Neural cell (in vitro differentiated cells): ENCODE data around the gene NPM1. TPM values are rescaled to one million over a fixed set of nuclear protein-coding genes. Genes with fewer than 3 reads are reported as not detected.

Source experiments
- H2AFZ ChIP-seq: fragments of 200-600, 300-800 bp; sonication (generic), shearing (Covaris generic); 2 replicates; pipeline ENCODE4 v1.6.0; 2014; ENCODE audit warnings: low read depth, mild to moderate bottlenecking, antibody characterized with exemption, low read length, moderate library complexity
- H3F3A ChIP-seq: fragments of 200-600 bp; shearing (Covaris generic); 2 replicates; pipeline ENCODE4 v1.6.1; 2016; ENCODE audit warnings: mild to moderate bottlenecking, moderate library complexity, mixed read lengths, antibody characterized with exemption, low read length; ENCODE audit not compliant: insufficient read depth, poor library complexity, severe bottlenecking
- H3K27ac ChIP-seq: fragments of 200-600, 300-800 bp; sonication (generic), shearing (Covaris generic); 2 replicates; pipeline ENCODE4 v1.5.1; 2014; ENCODE audit warnings: mild to moderate bottlenecking, low read length, moderate library complexity
- H3K27me3 ChIP-seq: fragments of 300-800, 200-600 bp; sonication (generic), shearing (Covaris generic); 2 replicates; pipeline ENCODE4 v1.6.0; 2014; ENCODE audit warnings: mild to moderate bottlenecking, low read depth, low read length, moderate library complexity; ENCODE audit not compliant: insufficient read depth
- H3K36me3 ChIP-seq: fragments of 300-800, 200-600 bp; sonication (generic), shearing (Covaris generic); 2 replicates; pipeline ENCODE4 v1.5.1; 2014; ENCODE audit warnings: mild to moderate bottlenecking, antibody characterized with exemption, low read length, moderate library complexity; ENCODE audit not compliant: insufficient read depth
- H3K4me2 ChIP-seq: fragments of 300-800, 200-600 bp; sonication (generic), shearing (Covaris generic); 2 replicates; pipeline ENCODE4 v1.6.0; 2014; ENCODE audit warnings: mild to moderate bottlenecking, low read length
- H3K4me3 ChIP-seq: fragments of 300-800, 200-600 bp; sonication (generic), shearing (Covaris generic); 2 replicates; pipeline ENCODE4 v1.5.1; 2014; ENCODE audit warnings: mild to moderate bottlenecking, low read length, moderate library complexity
- H3K79me2 ChIP-seq: fragments of 200-600 bp; shearing (Covaris generic); replicated peaks from 2 replicates; pipeline ENCODE4 v1.6.0; 2014; ENCODE audit warnings: mild to moderate bottlenecking, low read length, moderate library complexity; ENCODE audit not compliant: insufficient read depth
- H3K9ac ChIP-seq: fragments of 300-800, 200-600 bp; sonication (generic), shearing (Covaris generic); 2 replicates; pipeline ENCODE4 v1.6.1; 2016; ENCODE audit warnings: mild to moderate bottlenecking, low read length, mixed read lengths
- H3K9me2 ChIP-seq: fragments of 200-600 bp; shearing (Covaris generic); 2 replicates; pipeline ENCODE4 v1.6.1; 2016; ENCODE audit warnings: mild to moderate bottlenecking, low read length, mixed read lengths; ENCODE audit not compliant: insufficient read depth
- H3K9me3 ChIP-seq: fragments of 200-600, 300-800 bp; sonication (generic), shearing (Covaris generic); 2 replicates; pipeline ENCODE4 v1.6.1; 2016; ENCODE audit warnings: mild to moderate bottlenecking, mixed run types, low read length, moderate library complexity, mixed read lengths
- H4K20me1 ChIP-seq: fragments of 200-600 bp; shearing (Covaris generic); 2 replicates; pipeline ENCODE4 v1.6.1; 2016; ENCODE audit warnings: mild to moderate bottlenecking, mixed run types; ENCODE audit not compliant: insufficient read depth
- EP300 ChIP-seq: fragments of 450-650 bp; conservative IDR thresholded peaks from 2 replicates; pipeline ENCODE4 v1.6.1; 2014; ENCODE audit warnings: antibody characterized with exemption, mild to moderate bottlenecking, moderate library complexity; ENCODE audit not compliant: poor library complexity, severe bottlenecking
- EZH2 ChIP-seq: fragments of 200-600, 300-800 bp; shearing (Covaris generic), sonication (generic); IDR thresholded peaks from 2 replicates; pipeline ENCODE4 v1.6.1; 2014; ENCODE audit warnings: antibody characterized with exemption, low read length, borderline replicate concordance, mild to moderate bottlenecking; ENCODE audit not compliant: insufficient read depth, poor library complexity, severe bottlenecking
- MXI1 ChIP-seq: fragments of 450-650 bp; conservative IDR thresholded peaks from 2 replicates; pipeline ENCODE4 v1.6.1; 2014; ENCODE audit warnings: antibody characterized with exemption, mild to moderate bottlenecking; ENCODE audit not compliant: poor library complexity, severe bottlenecking
- POLR2AphosphoS5 ChIP-seq: IDR thresholded peaks from 2 replicates; pipeline ENCODE4 v1.6.1; 2012
- RAD21 ChIP-seq: fragments of 450-650 bp; conservative IDR thresholded peaks from 2 replicates; pipeline ENCODE4 v1.6.1; 2014; ENCODE audit warnings: antibody characterized with exemption, mild to moderate bottlenecking, moderate library complexity
- SMC3 ChIP-seq: fragments of 450-650 bp; conservative IDR thresholded peaks from 2 replicates; pipeline ENCODE4 v1.6.1; 2014; ENCODE audit warnings: antibody characterized with exemption, mild to moderate bottlenecking, moderate library complexity; ENCODE audit not compliant: poor library complexity
- TAF1 ChIP-seq: IDR thresholded peaks from 2 replicates; pipeline ENCODE4 v1.6.1; 2012; ENCODE audit warnings: low read depth
- polyA plus RNA-seq: library from polyadenylated mRNA; depleted of rRNA; stranded (reverse); fragments of >200 nt; gene quantifications from 2 replicates; pipeline ENCODE4 v1.2.3, GENCODE V29; 2014
- TF ChIP-seq, protein P1 (sequence below): IDR thresholded peaks from 2 replicates; pipeline ENCODE4 v1.6.1; 2012; ENCODE audit warnings: borderline replicate concordance
- TF ChIP-seq, protein P2 (sequence below): fragments of 450-650 bp; IDR thresholded peaks from 2 replicates; pipeline ENCODE4 v1.5.1; 2014; ENCODE audit warnings: antibody characterized with exemption, mild to moderate bottlenecking, moderate library complexity; ENCODE audit not compliant: poor library complexity, severe bottlenecking

The NPM1 gene
- polyA plus RNA-seq, 1 donor from 2014 or later: 1,141 TPM

DNA sequence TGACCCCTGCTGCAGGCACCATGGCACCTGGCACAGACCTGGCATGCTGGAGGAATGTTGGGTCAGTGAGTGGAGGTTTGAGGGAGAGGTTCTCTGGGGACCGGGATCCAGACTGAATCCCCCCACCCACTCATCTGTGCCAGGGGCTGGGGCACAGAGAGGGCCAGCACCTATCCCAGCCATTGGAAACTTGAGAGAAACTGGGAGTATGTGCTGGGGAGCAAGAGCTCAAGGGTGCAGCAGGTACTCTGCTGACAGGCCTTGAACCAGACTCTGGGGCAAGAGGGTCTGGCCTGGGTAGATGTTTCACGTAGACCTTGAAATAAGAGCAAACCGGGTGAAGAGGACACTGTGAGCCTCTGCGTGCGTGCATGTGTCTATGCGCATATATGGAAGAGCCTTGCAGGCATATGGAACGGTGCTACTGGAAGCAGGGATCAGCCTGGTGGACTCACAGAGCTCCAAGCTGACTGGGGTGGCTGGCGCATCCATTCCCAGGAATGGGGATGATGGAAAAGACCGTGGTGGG, 40.6 kb downstream of the NPM1 start:
- Histone ChIP-seq H3K4me2 (no peak overlapping the region), H3K27me3 (no peaks in the 10 kb centered on the region), H3F3A (no peaks in the 10 kb centered on the region), H3K9me2 (no peaks in the 10 kb centered on the region), H4K20me1 (no peaks in the 10 kb centered on the region), H2AFZ (no peak overlapping the region), H3K27ac (no peak overlapping the region), H3K9ac (no peak overlapping the region), H3K9me3 (no peaks in the 10 kb centered on the region), H3K79me2 (no peaks in the 10 kb centered on the region), H3K36me3 (no peaks in the 10 kb centered on the region), H3K4me3 (no peak overlapping the region)
- no peak for TF ChIP-seq TAF1
- no peak for TF ChIP-seq SMC3
- TF ChIP-seq POLR2AphosphoS5: no peak
- TF ChIP-seq MXI1: no peak
- TF ChIP-seq, protein P1, sequence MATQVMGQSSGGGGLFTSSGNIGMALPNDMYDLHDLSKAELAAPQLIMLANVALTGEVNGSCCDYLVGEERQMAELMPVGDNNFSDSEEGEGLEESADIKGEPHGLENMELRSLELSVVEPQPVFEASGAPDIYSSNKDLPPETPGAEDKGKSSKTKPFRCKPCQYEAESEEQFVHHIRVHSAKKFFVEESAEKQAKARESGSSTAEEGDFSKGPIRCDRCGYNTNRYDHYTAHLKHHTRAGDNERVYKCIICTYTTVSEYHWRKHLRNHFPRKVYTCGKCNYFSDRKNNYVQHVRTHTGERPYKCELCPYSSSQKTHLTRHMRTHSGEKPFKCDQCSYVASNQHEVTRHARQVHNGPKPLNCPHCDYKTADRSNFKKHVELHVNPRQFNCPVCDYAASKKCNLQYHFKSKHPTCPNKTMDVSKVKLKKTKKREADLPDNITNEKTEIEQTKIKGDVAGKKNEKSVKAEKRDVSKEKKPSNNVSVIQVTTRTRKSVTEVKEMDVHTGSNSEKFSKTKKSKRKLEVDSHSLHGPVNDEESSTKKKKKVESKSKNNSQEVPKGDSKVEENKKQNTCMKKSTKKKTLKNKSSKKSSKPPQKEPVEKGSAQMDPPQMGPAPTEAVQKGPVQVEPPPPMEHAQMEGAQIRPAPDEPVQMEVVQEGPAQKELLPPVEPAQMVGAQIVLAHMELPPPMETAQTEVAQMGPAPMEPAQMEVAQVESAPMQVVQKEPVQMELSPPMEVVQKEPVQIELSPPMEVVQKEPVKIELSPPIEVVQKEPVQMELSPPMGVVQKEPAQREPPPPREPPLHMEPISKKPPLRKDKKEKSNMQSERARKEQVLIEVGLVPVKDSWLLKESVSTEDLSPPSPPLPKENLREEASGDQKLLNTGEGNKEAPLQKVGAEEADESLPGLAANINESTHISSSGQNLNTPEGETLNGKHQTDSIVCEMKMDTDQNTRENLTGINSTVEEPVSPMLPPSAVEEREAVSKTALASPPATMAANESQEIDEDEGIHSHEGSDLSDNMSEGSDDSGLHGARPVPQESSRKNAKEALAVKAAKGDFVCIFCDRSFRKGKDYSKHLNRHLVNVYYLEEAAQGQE: no peak
- TF ChIP-seq, protein P2, sequence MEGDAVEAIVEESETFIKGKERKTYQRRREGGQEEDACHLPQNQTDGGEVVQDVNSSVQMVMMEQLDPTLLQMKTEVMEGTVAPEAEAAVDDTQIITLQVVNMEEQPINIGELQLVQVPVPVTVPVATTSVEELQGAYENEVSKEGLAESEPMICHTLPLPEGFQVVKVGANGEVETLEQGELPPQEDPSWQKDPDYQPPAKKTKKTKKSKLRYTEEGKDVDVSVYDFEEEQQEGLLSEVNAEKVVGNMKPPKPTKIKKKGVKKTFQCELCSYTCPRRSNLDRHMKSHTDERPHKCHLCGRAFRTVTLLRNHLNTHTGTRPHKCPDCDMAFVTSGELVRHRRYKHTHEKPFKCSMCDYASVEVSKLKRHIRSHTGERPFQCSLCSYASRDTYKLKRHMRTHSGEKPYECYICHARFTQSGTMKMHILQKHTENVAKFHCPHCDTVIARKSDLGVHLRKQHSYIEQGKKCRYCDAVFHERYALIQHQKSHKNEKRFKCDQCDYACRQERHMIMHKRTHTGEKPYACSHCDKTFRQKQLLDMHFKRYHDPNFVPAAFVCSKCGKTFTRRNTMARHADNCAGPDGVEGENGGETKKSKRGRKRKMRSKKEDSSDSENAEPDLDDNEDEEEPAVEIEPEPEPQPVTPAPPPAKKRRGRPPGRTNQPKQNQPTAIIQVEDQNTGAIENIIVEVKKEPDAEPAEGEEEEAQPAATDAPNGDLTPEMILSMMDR: no peak
- TF ChIP-seq EZH2: no peak

DNA sequence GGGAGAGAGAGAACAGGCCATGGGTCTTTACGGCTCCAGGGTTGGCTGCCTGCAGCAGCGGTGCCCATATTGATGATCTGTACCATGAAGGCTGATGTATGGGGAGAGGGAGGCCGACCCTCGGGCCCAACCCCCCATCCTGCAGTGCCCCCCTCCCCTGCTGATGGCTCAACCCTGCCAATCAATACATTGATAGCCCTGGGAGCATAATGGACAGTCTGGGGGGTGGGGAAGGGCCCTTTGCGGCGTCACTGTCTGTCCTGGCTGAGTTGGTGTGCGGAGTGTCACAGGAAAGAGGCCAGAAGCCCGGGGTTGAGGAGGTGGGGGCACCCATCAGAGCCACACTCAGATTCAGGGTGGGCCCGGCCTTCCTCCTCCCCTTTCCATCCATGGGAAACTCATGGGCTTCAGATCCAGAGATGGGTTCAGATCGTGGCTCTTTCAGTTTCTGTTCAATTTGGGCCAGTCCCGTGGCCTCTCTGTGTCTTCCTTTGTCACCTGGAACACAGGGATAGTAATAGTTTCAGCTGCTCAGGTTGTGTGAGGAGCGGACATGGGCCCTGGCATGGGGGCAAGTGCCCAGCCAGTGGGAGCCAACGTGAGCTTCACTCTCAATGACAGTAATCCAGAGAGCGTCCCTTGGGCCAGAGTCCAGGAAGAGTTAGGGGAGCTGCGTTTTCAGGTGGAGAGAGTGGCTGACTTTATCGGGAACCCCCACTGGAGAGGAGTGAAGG, 41.3 kb downstream of the NPM1 start:
- no peaks in the 10 kb centered on the region for H3K36me3 ChIP-seq
- H2AFZ ChIP-seq: no peak overlapping the region
- no peak for TF ChIP-seq EZH2
- no peak for TF ChIP-seq EP300
- TF ChIP-seq, protein P2: no peak
- no peak for TF ChIP-seq SMC3
- no peak for TF ChIP-seq MXI1
- no peak for TF ChIP-seq TAF1
- TF ChIP-seq, protein P1: no peak
- TF ChIP-seq RAD21: no peak
- no peak for TF ChIP-seq POLR2AphosphoS5
- H4K20me1 ChIP-seq: no peaks in the 10 kb centered on the region
- no peak overlapping the region for H3K4me3 ChIP-seq
- H3F3A ChIP-seq: no peaks in the 10 kb centered on the region
- H3K27me3 ChIP-seq: no peaks in the 10 kb centered on the region
- no peaks in the 10 kb centered on the region for H3K9me2 ChIP-seq
- H3K9me3 ChIP-seq: no peaks in the 10 kb centered on the region
- no peak overlapping the region for H3K9ac ChIP-seq
- no peaks in the 10 kb centered on the region for H3K79me2 ChIP-seq
- H3K27ac ChIP-seq: no peak overlapping the region
- H3K4me2 ChIP-seq: no peak overlapping the region
